Measurements from ENCODE around the gene B3GALT6.

DNA sequence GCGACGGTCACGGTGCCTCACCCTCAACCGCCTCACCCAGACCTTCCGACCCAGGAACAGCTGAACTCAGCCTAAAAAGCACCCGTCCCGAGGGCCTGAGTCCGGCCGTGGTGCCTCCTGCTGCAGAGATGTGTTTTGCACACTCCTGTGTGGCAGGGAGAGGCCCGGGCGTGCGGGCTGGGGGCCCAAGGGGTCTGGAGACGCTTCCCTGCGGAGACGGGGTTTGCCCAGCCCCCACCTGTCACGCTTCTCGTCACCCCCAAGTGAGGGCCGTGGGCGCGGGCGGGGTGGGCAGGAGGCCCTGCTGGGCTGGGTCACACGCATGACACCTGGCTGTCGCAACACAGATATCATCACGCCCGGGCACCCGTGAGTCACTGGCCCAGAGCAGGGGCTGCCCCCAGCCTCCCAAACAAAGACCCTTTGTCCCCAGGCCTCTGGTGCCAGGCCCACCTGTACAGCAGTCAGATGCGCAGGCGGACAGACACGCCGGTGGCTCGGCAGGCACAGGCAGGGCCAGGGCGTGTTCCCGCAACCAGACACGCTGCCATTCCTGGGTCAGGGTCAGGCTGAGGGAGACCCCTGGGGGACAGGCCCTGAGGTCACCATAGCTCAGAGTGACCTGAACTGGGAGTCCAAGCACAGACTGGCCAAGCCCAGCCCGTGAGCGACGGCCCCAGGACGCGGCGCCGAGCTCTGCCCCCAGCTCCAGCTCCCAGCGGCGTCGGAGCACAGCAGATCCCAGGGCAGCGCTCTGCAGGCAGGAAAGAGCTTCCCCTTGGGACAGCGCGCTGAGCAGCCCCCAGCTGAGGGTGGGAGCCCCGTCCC is 6.1 kb downstream of the B3GALT6 start:
- TF ChIP-seq POLR2AphosphoS5 (IDR thresholded peaks at IDR 0.05; ENCODE audit: low read depth, low read length) = no peak; the same call in 1 of the 2 replicates
- TF ChIP-seq, protein P1, sequence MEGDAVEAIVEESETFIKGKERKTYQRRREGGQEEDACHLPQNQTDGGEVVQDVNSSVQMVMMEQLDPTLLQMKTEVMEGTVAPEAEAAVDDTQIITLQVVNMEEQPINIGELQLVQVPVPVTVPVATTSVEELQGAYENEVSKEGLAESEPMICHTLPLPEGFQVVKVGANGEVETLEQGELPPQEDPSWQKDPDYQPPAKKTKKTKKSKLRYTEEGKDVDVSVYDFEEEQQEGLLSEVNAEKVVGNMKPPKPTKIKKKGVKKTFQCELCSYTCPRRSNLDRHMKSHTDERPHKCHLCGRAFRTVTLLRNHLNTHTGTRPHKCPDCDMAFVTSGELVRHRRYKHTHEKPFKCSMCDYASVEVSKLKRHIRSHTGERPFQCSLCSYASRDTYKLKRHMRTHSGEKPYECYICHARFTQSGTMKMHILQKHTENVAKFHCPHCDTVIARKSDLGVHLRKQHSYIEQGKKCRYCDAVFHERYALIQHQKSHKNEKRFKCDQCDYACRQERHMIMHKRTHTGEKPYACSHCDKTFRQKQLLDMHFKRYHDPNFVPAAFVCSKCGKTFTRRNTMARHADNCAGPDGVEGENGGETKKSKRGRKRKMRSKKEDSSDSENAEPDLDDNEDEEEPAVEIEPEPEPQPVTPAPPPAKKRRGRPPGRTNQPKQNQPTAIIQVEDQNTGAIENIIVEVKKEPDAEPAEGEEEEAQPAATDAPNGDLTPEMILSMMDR (IDR thresholded peaks at IDR 0.05) = no peak

All from Panc1 (cell line).